RWPE2 (cell line): ENCODE data around the gene RPL10.

Source experiments
- ATAC-seq: fragments of 200-7000 bp; cut with Tn5 transposase; 3 replicates; pipeline ENCODE4 v1.9.1; 2021; ENCODE audit warnings: low read depth
- DNase-seq: peaks from one replicate; pipeline ENCODE4 v3.0.0-alpha.2; 2020; ENCODE audit warnings: low spot score
- H3K27ac ChIP-seq: fragments of 450-650 bp; 2 replicates; pipeline ENCODE4 v1.5.1; 2017; ENCODE audit warnings: mild to moderate bottlenecking; ENCODE audit not compliant: poor library complexity, severe bottlenecking
- H3K27me3 ChIP-seq: fragments of 250-450 bp; sonication (Bioruptor Pico); 2 replicates; pipeline ENCODE4 v1.5.1; 2021; ENCODE audit warnings: mild to moderate bottlenecking, moderate library complexity; ENCODE audit not compliant: insufficient read depth, poor library complexity, severe bottlenecking
- H3K36me3 ChIP-seq: fragments of 250-450 bp; sonication (Bioruptor Pico); 2 replicates; pipeline ENCODE4 v1.5.1; 2020; ENCODE audit warnings: low read depth, mild to moderate bottlenecking, moderate library complexity
- H3K4me1 ChIP-seq: fragments of 250-450 bp; sonication (Bioruptor Pico); 2 replicates; pipeline ENCODE4 v1.5.1; 2021; ENCODE audit warnings: mild to moderate bottlenecking, moderate library complexity; ENCODE audit not compliant: insufficient read depth, poor library complexity, severe bottlenecking
- H3K4me3 ChIP-seq: fragments of 250-450 bp; sonication (Bioruptor Pico); 2 replicates; pipeline ENCODE4 v1.5.1; 2021; ENCODE audit warnings: mild to moderate bottlenecking, moderate library complexity; ENCODE audit not compliant: severe bottlenecking
- H3K9me3 ChIP-seq: fragments of 250-450 bp; sonication (Bioruptor Pico); 2 replicates; pipeline ENCODE4 v1.5.1; 2021; ENCODE audit warnings: mild to moderate bottlenecking, moderate library complexity; ENCODE audit not compliant: severe bottlenecking
- CTCF ChIP-seq: fragments of 450-650 bp; IDR thresholded peaks from one replicate; pipeline ENCODE4 v1.5.1; 2017; ENCODE audit warnings: mild to moderate bottlenecking, moderate library complexity; ENCODE audit not compliant: poor library complexity, severe bottlenecking

The RPL10 gene

GRCh38 chrX:154372612-154373022 lies 25.6 kb upstream of the RPL10 start:
- peaks cover 14% of the 10 kb centered on the region for H3K4me1 ChIP-seq
- no peak for TF ChIP-seq CTCF
- H3K27me3 ChIP-seq: no peaks in the 10 kb centered on the region
- no peaks in the 10 kb centered on the region for H3K9me3 ChIP-seq
- DNase-seq (no peak), ATAC-seq (no peak)
- peak overlapping the region; percentile 97 for H3K27ac ChIP-seq
- no peak overlapping the region for H3K4me3 ChIP-seq
- H3K36me3 ChIP-seq: peaks cover 25% of the 10 kb centered on the region

GRCh38 chrX:154373340-154374306 lies 24.6 kb upstream of the RPL10 start:
- ATAC-seq: peak; percentile 39
- Histone ChIP-seq H3K9me3 (no peaks in the 10 kb centered on the region), H3K36me3 (peaks cover 15% of the 10 kb centered on the region), H3K4me3 (peak overlapping the region; percentile 45), H3K4me1 (peaks cover 7% of the 10 kb centered on the region), H3K27ac (peak overlapping the region; percentile 97), H3K27me3 (no peaks in the 10 kb centered on the region)
- peak; percentile 77 for TF ChIP-seq CTCF
- peak; percentile 84 for DNase-seq

- Histone ChIP-seq H3K27ac (peak within 1 kb of the TSS; percentile 97), H3K36me3 (peaks cover 9% of the 10 kb centered on the region), H3K4me1 (peaks cover 6% of the 10 kb centered on the region), H3K9me3 (no peaks in the 10 kb centered on the region), H3K4me3 (peak within 1 kb of the TSS; percentile 45), H3K27me3 (no peaks in the 10 kb centered on the region)
- DNase-seq (no peak), ATAC-seq (no peak)
- TF ChIP-seq CTCF: no peak
Observed at GRCh38 chrX:154374313-154375155, 23.6 kb upstream of the RPL10 start, which contains the start of gene FLNA. Gene FLNA, minus strand, starts transcription at chrX:154374634. Its CDS starts 3,389 bp downstream, at chrX:154371245.

- Histone ChIP-seq H3K9me3 (no peaks in the 10 kb centered on the region), H3K27ac (peak overlapping the region; percentile 97), H3K4me1 (peaks cover 6% of the 10 kb centered on the region), H3K4me3 (peak overlapping the region; percentile 45), H3K27me3 (no peaks in the 10 kb centered on the region), H3K36me3 (peaks cover 6% of the 10 kb centered on the region)
- TF ChIP-seq CTCF: no peak
- DNase-seq (no peak), ATAC-seq (no peak)
Observed at GRCh38 chrX:154375156-154375504, 23.0 kb upstream of the RPL10 start.
